NAMALWA (cell line): ENCODE results near the gene CLDN19.
A peak's percentile ranks its signal among the peaks of the same experiment; 100 is the strongest.

ENCODE experiments used
- DNase-seq: peaks from one replicate; pipeline ENCODE4 v3.0.0-alpha.2; 2015; ENCODE audit warnings: low spot score

The CLDN19 gene

GRCh38 chr1:42739753-42740700 lies at the start of gene CLDN19:
Gene CLDN19 (minus strand): TSS chr1:42740236. CDS start chr1:42740063, 173 bp downstream.
- no peak for DNase-seq

GRCh38 chr1:42788021-42788420 lies 48.0 kb upstream of the CLDN19 start:
- DNase-seq, result no peak

- DNase-seq, result no peak
Measured at GRCh38 chr1:42786097-42786496, 46.1 kb upstream of the CLDN19 start.

- DNase-seq, result no peak
Measured at GRCh38 chr1:42784946-42785693, 45.1 kb upstream of the CLDN19 start, which contains the start of gene TMEM269. Gene TMEM269 (plus strand): TSS chr1:42784991. CDS start chr1:42789894, 4,903 bp downstream.

- DNase-seq, result no peak
Measured at GRCh38 chr1:42784547-42784945, 44.5 kb upstream of the CLDN19 start.

GRCh38 chr1:42783092-42783491 lies 43.1 kb upstream of the CLDN19 start:
- DNase-seq, result no peak

- no peak for DNase-seq
Measured at GRCh38 chr1:42780176-42780575, 40.1 kb upstream of the CLDN19 start.

- DNase-seq, result no peak
Measured at GRCh38 chr1:42779725-42780124, 39.7 kb upstream of the CLDN19 start.

- DNase-seq, result peak; percentile 60
Measured at GRCh38 chr1:42777852-42778251, 37.8 kb upstream of the CLDN19 start.

GRCh38 chr1:42776502-42776901 lies 36.5 kb upstream of the CLDN19 start:
- no peak for DNase-seq

GRCh38 chr1:42774928-42775526 lies 35.0 kb upstream of the CLDN19 start:
- no peak for DNase-seq

GRCh38 chr1:42773420-42773819 lies 33.4 kb upstream of the CLDN19 start:
- DNase-seq, result no peak

- no peak for DNase-seq
Measured at GRCh38 chr1:42769811-42770210, 29.8 kb upstream of the CLDN19 start.

GRCh38 chr1:42768172-42768571 lies 28.1 kb upstream of the CLDN19 start:
- DNase-seq, result no peak

GRCh38 chr1:42767510-42768000 lies 27.5 kb upstream of the CLDN19 start:
- DNase-seq, result no peak

- DNase-seq, result peak; percentile 99
Measured at GRCh38 chr1:42766741-42767509, 26.9 kb upstream of the CLDN19 start, which contains the start of the genes C1orf50 and P3H1. Gene C1orf50 (plus strand): TSS chr1:42767249. CDS start chr1:42767312, 63 bp downstream. Gene P3H1 (minus strand): TSS chr1:42767028. CDS start chr1:42766971, 57 bp downstream.

- peak; percentile 61 for DNase-seq
Measured at GRCh38 chr1:42765832-42766740, 26.1 kb upstream of the CLDN19 start.

GRCh38 chr1:42765269-42765668 lies 25.2 kb upstream of the CLDN19 start:
- DNase-seq, result no peak

GRCh38 chr1:42762269-42762668 lies 22.2 kb upstream of the CLDN19 start:
- no peak for DNase-seq

GRCh38 chr1:42761567-42761966 lies 21.5 kb upstream of the CLDN19 start:
- DNase-seq, result no peak
